CD4-positive, alpha-beta T cell treated with Interleukin-21 for 1 hour (primary cell): ENCODE measurements around the gene RBM26.
"Not testable (repeated sequence)": the region's sequence is repeated elsewhere in the genome, so short reads cannot be mapped to it uniquely, and the experiment has no call there.

Source experiments
- DNase-seq: peaks from one replicate; pipeline ENCODE4 v3.0.0-alpha.2; 2020

RBM26 gene

GRCh38 chr13:79386125-79386826, 19.8 kb downstream of the RBM26 start:
- peak; percentile 42 for DNase-seq

GRCh38 chr13:79385694-79386093, 20.4 kb downstream of the RBM26 start:
- peak; percentile 33 for DNase-seq

DNA sequence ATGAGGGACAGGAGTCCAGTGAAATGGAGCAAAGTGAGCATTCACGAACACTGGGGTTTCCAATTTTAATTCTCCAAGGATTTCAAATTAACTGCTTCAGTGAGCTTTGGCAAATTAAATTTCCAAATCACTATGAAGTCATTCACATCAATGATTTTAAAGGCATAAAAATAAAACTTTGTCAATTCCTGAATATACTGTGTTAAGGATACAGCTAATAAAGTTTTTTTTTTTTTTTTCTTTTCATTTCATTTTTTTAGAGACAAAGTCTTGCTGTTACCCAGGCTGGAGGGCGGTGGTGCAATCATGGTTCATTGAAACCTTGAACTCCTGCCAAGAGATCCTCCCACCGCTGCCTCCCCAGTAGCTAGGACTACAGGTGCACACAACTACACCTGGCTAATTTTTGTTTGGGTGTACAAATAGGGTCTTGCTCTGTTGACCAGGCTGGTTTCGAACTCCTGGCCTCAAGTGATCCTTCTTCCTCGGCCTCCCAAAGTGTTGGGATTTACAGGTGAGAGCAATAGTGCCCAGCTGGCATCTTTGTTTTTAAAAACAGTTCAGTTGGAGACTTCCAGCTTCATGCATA, 21.9 kb downstream of the RBM26 start:
- no peak for DNase-seq

DNA sequence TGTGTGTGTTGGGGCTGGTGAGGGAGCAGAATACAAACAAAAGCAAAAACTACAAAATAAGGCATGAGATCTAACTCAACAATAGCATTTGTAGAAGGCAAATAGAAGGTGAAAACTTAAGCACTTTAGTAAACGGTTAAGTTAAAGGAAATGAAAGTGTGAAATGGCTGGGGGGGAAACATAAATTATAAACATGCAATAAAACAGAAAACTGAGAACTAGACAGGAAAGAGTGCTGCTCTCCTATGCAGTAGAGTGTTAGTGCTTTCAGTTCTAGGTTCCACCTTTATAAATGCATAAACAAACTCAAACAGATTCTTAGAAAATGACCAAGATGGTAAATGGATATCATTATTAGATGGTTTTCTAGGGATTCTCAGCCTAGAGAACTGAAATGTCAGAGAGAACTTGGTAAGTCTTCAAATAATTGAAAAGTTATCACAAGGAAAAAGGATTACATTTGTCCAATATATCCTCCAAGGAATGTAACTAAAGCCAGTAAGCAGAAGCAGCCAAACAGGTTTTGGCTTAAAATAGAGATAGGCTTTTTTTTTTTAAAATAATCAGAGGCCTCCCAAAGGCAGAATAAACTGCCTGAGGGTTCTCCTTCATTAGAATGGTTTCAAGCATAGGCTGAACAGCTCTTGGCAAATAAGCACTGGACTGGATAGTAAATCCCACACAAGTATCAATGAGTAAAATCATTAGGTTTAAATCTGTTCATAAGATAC, 23.3 kb downstream of the RBM26 start:
- peak; percentile 20 for DNase-seq

- no peak for DNase-seq
These were observed 25.1 kb downstream of the RBM26 start for GRCh38 chr13:79380997-79381396.

DNA sequence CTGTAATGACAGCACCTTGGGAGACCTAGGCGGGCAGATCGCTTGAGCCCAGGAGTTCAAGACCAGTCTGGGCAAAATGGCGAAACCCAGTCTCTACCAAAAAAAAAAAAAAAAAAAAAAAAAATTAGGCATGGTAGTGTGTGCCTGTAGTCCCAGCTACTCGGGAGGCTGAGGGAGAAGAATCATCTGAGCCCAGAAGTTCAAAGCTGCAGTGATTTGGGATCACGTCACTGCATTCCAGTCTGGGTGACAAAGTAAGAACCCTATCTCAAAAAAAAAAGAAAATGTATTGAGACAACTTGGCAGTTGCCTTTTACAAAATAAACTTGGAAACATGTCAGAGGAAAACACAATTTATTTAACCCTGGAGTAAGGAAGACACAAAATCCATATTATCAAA, 26.8 kb downstream of the RBM26 start:
- no peak for DNase-seq

DNA sequence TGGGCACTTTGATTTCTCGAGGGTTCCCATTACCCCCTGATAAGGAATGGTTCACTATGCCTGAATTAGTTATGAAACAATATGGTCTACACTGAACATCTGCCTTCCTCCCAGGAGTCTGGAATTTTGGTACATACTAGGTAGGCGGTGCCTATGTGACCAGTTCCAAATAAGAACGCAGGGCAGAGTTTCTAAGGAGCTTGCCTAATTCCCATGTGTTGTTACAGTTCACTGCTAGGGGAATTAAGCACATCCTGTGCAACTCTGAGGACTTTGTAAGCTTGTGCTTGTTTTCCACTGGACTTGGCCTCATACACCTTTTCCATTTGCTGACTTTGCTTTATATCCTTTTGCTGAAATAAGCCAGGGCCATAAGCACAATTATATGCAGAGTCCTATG, 29.2 kb downstream of the RBM26 start:
- DNase-seq = no peak

DNA sequence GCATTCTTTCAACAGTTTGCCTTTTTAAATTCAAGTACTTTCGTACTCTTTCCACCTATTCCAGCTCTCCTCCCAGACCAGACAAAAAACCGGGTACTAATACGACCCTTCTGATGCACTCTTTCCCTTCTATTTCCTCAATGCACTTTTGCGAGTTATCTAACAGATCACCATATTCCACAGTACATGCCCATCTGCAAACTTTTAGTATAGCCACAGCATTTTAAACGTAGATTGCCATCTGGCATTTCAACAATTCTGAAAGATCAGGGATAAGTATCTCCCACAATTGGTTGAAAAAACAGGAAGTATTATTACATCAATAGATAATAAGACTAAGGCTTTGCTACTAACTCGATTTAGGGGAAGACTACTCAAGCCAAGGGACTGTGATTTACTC, 31.5 kb downstream of the RBM26 start:
- DNase-seq = no peak

DNA sequence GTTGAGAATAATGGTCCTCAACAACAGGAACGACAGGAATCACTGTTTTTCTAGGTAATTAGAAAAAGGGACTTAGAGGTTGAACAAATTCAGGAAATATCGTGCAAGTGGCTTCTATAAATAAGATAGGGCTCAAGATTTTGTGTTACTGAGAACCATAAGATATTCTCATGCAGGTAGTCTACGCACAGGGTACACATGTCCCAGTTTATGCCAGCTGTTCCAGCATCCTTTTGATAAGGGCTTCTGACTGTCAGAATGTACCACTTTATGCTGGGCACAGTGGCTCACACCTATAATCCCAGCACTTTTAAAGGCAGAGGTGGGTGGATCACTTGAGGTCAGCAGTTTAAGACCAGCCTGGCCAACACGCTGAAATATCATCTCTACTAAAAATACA, 32.1 kb downstream of the RBM26 start:
- no peak for DNase-seq

DNA sequence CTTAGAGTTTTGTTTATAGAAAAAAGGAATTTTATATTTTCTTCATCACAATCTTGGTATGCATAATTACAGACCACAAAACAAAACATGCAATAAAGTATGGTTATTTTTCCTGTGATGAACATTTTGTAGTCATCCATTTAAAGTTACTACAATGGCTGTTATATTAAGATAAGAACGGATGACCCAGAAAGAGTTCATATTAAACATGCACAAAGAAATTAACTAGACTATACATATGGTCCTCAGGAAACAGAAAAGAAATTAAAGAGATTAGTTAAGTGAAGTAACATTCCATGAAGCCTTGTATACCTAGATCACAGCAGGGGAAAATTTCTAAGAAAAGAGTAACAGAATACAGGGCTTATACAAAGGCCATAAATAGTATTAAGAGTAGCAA, 36.8 kb downstream of the RBM26 start:
- no peak for DNase-seq

DNA sequence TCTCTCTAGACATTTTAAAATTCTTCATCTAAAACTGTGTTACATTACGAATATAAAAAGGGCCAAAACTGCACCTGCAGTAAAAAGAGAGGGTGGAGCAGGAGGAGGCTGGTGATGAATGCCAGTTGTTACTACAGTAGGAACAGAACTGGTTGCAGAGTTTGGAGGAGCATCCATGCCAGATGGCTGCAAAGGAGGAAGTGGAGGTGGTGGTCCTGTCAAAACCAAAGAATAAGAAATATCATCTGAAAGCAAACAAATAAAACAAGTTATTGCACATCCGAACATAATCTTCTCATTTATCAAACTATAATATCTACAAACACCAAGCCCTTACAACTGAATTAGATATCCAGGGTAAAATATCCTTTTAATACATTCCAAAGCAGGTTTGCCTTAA, 40.1 kb downstream of the RBM26 start:
- no peak for DNase-seq

DNA sequence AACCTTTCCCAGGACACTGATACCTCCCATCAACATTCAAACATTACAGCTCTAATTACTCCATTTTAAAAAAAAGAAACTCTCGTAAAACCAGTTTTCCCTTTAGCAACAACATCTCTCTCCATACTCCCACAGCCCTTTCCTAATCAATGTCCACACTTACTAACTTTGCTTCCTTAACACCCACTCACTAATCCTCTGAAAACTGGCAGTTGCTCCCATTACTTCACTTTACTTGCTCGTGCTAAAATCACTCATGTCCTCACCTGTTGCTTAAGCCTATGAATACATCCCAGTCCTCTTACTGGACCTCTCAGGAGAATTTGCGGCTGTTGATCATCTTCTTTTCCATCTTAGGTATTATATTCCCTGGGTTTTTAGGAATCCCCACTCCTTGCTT, 44.8 kb downstream of the RBM26 start:
- DNase-seq = no peak

DNA sequence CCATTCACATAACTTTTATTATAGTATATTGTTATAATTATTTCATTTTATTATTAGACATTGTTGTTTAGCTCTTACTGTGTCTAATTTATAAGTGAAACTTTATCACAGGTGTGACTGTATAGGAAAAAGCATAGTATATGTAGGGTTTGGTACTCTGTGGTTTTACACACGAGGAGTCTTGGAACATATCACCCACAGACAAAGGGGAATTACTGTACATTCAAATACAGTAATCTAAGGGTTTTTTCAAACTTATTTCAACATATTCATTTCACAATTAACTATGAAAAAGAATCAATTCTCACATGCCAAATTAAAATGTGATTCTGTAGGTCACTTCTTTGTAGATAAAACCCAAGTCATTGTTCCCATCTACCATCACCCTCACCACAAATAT, 46.0 kb downstream of the RBM26 start:
- DNase-seq = no peak

- DNase-seq = no peak
These were observed 47.0 kb downstream of the RBM26 start for GRCh38 chr13:79359064-79359463.

DNA sequence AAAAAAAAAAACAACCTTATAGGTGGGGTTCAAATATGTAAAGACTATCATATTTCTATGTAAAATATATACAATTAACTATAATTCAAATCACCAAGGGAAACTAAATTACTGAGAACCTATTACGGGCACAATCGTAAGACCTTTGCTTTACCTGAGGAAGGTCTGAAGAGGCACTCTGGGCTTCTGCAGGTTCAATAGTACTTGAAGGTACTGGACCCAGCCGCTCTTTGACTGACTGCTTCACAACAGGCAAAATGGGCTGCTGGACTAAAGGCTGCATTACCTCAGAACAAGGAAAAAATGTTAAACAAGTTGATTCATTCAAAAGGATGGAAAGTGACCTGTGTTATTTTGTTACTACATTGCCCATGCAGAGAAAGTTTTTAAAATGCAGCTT, 51.8 kb downstream of the RBM26 start:
- no peak for DNase-seq

- DNase-seq = no peak
These were observed 52.4 kb downstream of the RBM26 start for GRCh38 chr13:79353693-79354092.

DNA sequence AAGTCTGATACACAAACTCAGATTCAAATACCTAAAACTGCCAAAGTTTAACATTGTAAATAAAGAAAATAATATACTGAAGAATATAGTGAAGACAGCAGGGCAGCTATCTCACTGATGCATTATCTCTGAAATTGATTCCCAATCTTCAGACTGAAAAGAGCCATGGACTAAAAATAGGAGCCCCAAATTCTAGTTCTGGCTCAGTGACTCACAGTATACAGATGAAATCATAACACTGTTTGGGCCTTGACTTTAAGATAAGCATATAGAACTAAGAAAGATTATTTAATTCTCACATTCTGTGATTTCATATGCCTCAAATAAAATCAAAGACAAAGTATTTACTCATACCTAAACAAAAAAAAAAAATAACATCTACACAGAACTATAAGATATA, 53.9 kb downstream of the RBM26 start:
- no peak for DNase-seq

- DNase-seq = not testable (repeated sequence)
These were observed 56.4 kb downstream of the RBM26 start for GRCh38 chr13:79349608-79350007.

DNA sequence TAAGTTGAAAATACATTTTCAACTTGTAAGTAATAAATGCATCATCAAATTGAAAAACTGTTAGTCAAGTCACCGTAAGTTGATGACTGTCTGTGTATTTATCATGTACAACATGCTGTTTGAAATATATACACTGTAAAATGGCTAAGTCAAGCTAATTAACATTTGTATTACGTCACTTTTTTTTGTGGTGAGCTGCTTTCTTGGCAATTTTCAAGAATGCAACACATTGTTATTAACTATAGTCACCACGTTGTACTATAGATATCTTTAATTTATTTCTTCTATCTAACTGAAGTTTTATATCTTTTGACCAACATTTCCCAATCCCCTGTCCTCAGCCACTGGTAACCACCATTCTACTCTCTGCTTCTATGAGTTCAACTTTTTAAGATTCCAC, 57.0 kb downstream of the RBM26 start:
- no peak for DNase-seq

- no peak for DNase-seq
These were observed 59.6 kb downstream of the RBM26 start for GRCh38 chr13:79346300-79346914.

- DNase-seq = no peak
These were observed 64.9 kb downstream of the RBM26 start for GRCh38 chr13:79341202-79341601.

DNA sequence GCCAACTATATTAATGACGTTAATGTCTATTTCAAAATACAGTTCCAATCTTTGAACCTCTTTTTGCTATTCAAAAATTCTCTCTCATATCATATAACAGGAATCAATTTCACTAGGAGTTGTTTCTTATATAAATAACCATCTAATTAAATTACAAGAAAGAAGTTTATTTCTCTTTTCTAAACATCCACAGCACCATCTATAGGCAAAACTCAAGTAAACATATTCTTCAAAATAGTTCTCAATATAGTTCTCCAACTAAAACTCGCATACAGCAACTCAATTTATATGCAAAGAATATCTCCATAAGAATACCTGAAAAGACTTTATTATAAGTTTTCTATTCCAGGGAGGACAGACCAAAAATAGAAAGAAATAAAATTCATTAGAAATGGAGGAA, 65.6 kb downstream of the RBM26 start:
- no peak for DNase-seq

DNA sequence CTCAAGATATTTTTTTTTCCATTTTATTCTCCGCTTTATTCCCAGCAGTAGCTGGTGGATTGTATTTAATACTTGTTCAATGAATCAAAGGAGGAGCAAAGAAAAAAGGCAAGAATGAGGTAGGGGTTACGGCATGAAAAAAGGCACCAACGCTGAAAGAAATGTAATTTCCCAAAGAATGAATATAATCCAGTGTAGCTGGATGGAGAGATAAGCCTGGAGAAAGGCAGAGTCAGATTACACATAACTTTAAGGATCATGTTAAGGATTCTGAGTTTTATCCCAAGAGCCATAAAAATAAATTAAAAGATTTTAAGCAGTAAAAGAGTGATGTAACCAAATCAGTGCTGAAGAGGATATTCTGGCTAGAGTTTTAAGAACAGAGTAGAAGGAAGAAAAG, 67.7 kb downstream of the RBM26 start:
- no peak for DNase-seq

- DNase-seq = no peak
These were observed 69.1 kb downstream of the RBM26 start for GRCh38 chr13:79336966-79337365.
